A549 (cell line): Measurements from ENCODE around the gene U2SURP. TPM values are rescaled to one million over a fixed set of nuclear protein-coding genes. Genes with fewer than 3 reads are reported as not detected.

Experiments used
- ATAC-seq, 2 experiments: fragments of 200-7000 bp in 1 of 2; fragments of >200 bp in 1 of 2; cut with Nextera tagmentation in 1 of 2; cut with Tn5 transposase in 1 of 2; 3 replicates each; pipeline versions ENCODE4 v1.8.0 to v1.9.1; 2018 to 2020; ENCODE audit warnings: mild to moderate bottlenecking in 1 of 2, moderate library complexity in 1 of 2
- CTCF ChIA-PET: fragments of 300-600 bp; sonication (Branson Sonifier 250); formaldehyde crosslinking; extraction: SDS; loops from one replicate; lab custom pipeline; 2021; ENCODE audit warnings: antibody characterized with exemption, inconsistent platforms; lab: Yijun Ruan, JAX
- POLR2A ChIA-PET: fragments of 350-600 bp; formaldehyde crosslinking; extraction: SDS; loops from one replicate; lab custom pipeline; 2021; ENCODE audit warnings: antibody characterized with exemption, inconsistent platforms; lab: Yijun Ruan, JAX
- DNase-seq, 2 experiments: peaks; one replicate each; pipeline versions ENCODE4 v3.0.0 to v3.0.0-alpha.2; 2011 to 2016; ENCODE audit warnings: low read depth in 1 of 2, low spot score in 1 of 2
- FAIRE-seq: peaks from 2 replicates; lab custom pipeline; 2011; peaks lifted over from hg19 to GRCh38; lab: Jason Lieb, UNC
- H3K27ac ChIP-seq, 2 experiments: fragments of >200 bp; sonication (Bioruptor Twin); formaldehyde crosslinking; 3 replicates each; pipeline ENCODE4 v1.5.1; 2016 to 2017
- H3K4me1 ChIP-seq: fragments of >200 bp; sonication (Bioruptor Twin); formaldehyde crosslinking; 3 replicates; pipeline ENCODE4 v1.6.1; 2016
- H3K4me2 ChIP-seq: fragments of >200 bp; sonication (Bioruptor Twin); formaldehyde crosslinking; 3 replicates; pipeline ENCODE4 v1.6.1; 2016
- H3K4me3 ChIP-seq: fragments of >200 bp; sonication (Bioruptor Twin); formaldehyde crosslinking; 3 replicates; pipeline ENCODE4 v1.5.1; 2016
- H3K9me3 ChIP-seq: fragments of >200 bp; sonication (Bioruptor Twin); formaldehyde crosslinking; 3 replicates; pipeline ENCODE4 v1.6.1; 2016
- BHLHE40 ChIP-seq: IDR thresholded peaks from 2 replicates; pipeline ENCODE4 v1.6.1; 2012; ENCODE audit warnings: low read depth, low read length, inconsistent platforms
- CEBPB ChIP-seq, 2 experiments: fragments of >200 bp in 1 of 2; sonication (Bioruptor Twin) in 1 of 2; formaldehyde crosslinking in 1 of 2; IDR thresholded peaks; 2 replicates each; pipeline ENCODE4 v1.6.1; 2012 to 2016
- CHD2 ChIP-seq: fragments of 150-350 bp; IDR thresholded peaks from 2 replicates; pipeline ENCODE4 v1.6.1; 2014; ENCODE audit warnings: low read length; ENCODE audit not compliant: partially characterized antibody
- EHF ChIP-seq: fragments of 250-450 bp; sonication (Bioruptor Pico); IDR thresholded peaks from 2 replicates; pipeline ENCODE4 v1.5.0; 2020; ENCODE audit warnings: mild to moderate bottlenecking
- EP300 ChIP-seq, 2 experiments: fragments of >200 bp; sonication (Bioruptor Twin); formaldehyde crosslinking; IDR thresholded peaks; 2 replicates in 1 of 2; 3 replicates in 1 of 2; pipeline ENCODE4 v1.6.1; 2016 to 2017
- FOXS1 ChIP-seq: fragments of 250-450 bp; sonication (Bioruptor Pico); IDR thresholded peaks from 2 replicates; pipeline ENCODE4 v1.5.0; 2020; ENCODE audit warnings: mild to moderate bottlenecking, moderate library complexity
- GATA3 ChIP-seq: IDR thresholded peaks from 2 replicates; pipeline ENCODE4 v1.6.1; 2012; ENCODE audit warnings: borderline replicate concordance
- HDAC2 ChIP-seq: fragments of 200-600 bp; sonication (generic); IDR thresholded peaks from 2 replicates; pipeline ENCODE4 v1.6.1; 2016
- HOXB13 ChIP-seq: fragments of 250-450 bp; sonication (Bioruptor Pico); IDR thresholded peaks from 2 replicates; pipeline ENCODE4 v1.5.0; 2020; ENCODE audit warnings: low read depth, mild to moderate bottlenecking, moderate library complexity
- HOXB5 ChIP-seq: fragments of 250-450 bp; sonication (Bioruptor Pico); IDR thresholded peaks from 2 replicates; pipeline ENCODE4 v1.5.0; 2020; ENCODE audit warnings: mild to moderate bottlenecking, moderate library complexity
- KDM1A ChIP-seq: fragments of 200-600 bp; sonication (generic); IDR thresholded peaks from 2 replicates; pipeline ENCODE4 v1.6.1; 2016; ENCODE audit warnings: low read depth, mild to moderate bottlenecking
- NFE2L2 ChIP-seq: fragments of 150-350 bp; conservative IDR thresholded peaks from 2 replicates; pipeline ENCODE4 v1.6.1; 2014; ENCODE audit warnings: low read length
- NPAS2 ChIP-seq: fragments of 250-450 bp; sonication (Bioruptor Pico); IDR thresholded peaks from 2 replicates; pipeline ENCODE4 v1.8.0; 2022; ENCODE audit warnings: mild to moderate bottlenecking, moderate library complexity, borderline replicate concordance
- NR3C1 ChIP-seq: fragments of >200 bp; sonication (Bioruptor Twin); formaldehyde crosslinking; IDR thresholded peaks from 3 replicates; pipeline ENCODE4 v1.6.1; 2017
- POLR2AphosphoS2 ChIP-seq: conservative IDR thresholded peaks from 2 replicates; pipeline ENCODE4 v1.6.1; 2012; ENCODE audit warnings: low read length, improper control_type of control experiment, inconsistent platforms
- SMC3 ChIP-seq: fragments of >200 bp; sonication (Bioruptor Twin); formaldehyde crosslinking; IDR thresholded peaks from 3 replicates; pipeline ENCODE4 v1.6.1; 2018; ENCODE audit warnings: inconsistent platforms
- SREBF2 ChIP-seq: fragments of 450-650 bp; IDR thresholded peaks from 2 replicates; pipeline ENCODE4 v1.6.1; 2014; ENCODE audit warnings: mild to moderate bottlenecking, moderate library complexity
- WGBS: methylation state at CpG from one replicate; pipeline ENCODE4 v1.1.6; 2017; ENCODE audit errors: missing lambda C conversion rate; 5-methylcytosine and 5-hydroxymethylcytosine counted together
- polyA plus RNA-seq, 4 experiments: library from polyadenylated mRNA; depleted of rRNA in 3 of 4; stranded (reverse); fragments of >200 nt; fragmentation: RNase III in 1 of 4; extraction: RNeasy Plus Mini Kit Qiagen cat#74134 plus additional on column Dnase treatment in 1 of 4; gene quantifications; 2 replicates in 3 of 4; 3 replicates in 1 of 4; pipeline ENCODE4 v1.2.3, GENCODE V29; 2011 to 2017
- TF ChIP-seq, protein P1 (sequence below): IDR thresholded peaks from 2 replicates; pipeline ENCODE4 v1.6.1; 2012
- TF ChIP-seq, protein P2 (sequence below): fragments of 450-650 bp; IDR thresholded peaks from 2 replicates; pipeline ENCODE4 v1.6.1; 2014; ENCODE audit warnings: antibody characterized with exemption
- TF ChIP-seq, protein P3 (sequence below): fragments of 250-450 bp; sonication (Bioruptor Pico); IDR thresholded peaks from 2 replicates; pipeline ENCODE4 v1.5.0; 2020; ENCODE audit warnings: low read depth, mild to moderate bottlenecking, moderate library complexity
- TF ChIP-seq, protein P4 (sequence below): fragments of >200 bp; sonication (Bioruptor Twin); formaldehyde crosslinking; IDR thresholded peaks from 3 replicates; pipeline ENCODE4 v1.6.1; 2016
- TF ChIP-seq, protein P5 (sequence below): fragments of >200 bp; sonication (Bioruptor Twin); formaldehyde crosslinking; IDR thresholded peaks from 2 replicates; pipeline ENCODE4 v1.6.1; 2016

Gene U2SURP
- polyA plus RNA-seq, 2 of the 4 experiments (the other 2 are of a cell fraction): 90.1 to 166 TPM

DNA sequence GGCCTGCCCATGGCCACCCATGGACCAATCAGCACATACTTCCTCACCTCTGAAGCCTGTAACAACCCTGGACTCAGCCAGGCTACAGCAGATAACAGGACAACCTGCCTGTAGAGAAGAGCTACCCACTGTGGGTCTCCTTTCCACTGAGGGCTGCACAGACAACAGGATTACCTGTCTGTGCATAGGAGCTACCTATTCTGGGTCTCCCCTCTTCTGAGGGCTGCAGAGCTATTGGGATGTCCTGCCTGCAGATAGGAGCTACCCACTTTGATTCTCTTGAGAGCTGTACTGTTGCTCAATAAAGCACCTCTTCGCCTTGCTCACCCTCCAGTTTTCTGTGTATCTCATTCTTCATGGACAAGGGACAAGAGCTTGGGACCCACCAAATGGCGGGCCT lies 94.4 kb downstream of the U2SURP start:
- POLR2A ChIA-PET: no interaction called here
- ATAC-seq (no peak), DNase-seq (no peak), FAIRE-seq (no peak)
- H3K4me1 ChIP-seq: no peaks in the 10 kb centered on the region
- CTCF ChIA-PET: no interaction called here
- H3K27ac ChIP-seq: no peak overlapping the region
- H3K4me2 ChIP-seq: no peak overlapping the region
- 24% methylated on average over 2 of the region's 2 CpGs for WGBS
- no peak overlapping the region for H3K4me3 ChIP-seq
- no peaks in the 10 kb centered on the region; the same call in 2 of the 3 replicates for H3K9me3 ChIP-seq
- TF ChIP-seq, protein P1, sequence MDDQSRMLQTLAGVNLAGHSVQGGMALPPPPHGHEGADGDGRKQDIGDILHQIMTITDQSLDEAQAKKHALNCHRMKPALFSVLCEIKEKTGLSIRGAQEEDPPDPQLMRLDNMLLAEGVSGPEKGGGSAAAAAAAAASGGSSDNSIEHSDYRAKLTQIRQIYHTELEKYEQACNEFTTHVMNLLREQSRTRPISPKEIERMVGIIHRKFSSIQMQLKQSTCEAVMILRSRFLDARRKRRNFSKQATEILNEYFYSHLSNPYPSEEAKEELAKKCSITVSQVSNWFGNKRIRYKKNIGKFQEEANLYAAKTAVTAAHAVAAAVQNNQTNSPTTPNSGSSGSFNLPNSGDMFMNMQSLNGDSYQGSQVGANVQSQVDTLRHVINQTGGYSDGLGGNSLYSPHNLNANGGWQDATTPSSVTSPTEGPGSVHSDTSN: no peak
- TF ChIP-seq CEBPB (IDR thresholded peaks at IDR 0.05): no peak
- TF ChIP-seq CHD2: no peak
- no peak for TF ChIP-seq KDM1A
- TF ChIP-seq EP300 (IDR thresholded peaks at IDR 0.05): no peak

DNA sequence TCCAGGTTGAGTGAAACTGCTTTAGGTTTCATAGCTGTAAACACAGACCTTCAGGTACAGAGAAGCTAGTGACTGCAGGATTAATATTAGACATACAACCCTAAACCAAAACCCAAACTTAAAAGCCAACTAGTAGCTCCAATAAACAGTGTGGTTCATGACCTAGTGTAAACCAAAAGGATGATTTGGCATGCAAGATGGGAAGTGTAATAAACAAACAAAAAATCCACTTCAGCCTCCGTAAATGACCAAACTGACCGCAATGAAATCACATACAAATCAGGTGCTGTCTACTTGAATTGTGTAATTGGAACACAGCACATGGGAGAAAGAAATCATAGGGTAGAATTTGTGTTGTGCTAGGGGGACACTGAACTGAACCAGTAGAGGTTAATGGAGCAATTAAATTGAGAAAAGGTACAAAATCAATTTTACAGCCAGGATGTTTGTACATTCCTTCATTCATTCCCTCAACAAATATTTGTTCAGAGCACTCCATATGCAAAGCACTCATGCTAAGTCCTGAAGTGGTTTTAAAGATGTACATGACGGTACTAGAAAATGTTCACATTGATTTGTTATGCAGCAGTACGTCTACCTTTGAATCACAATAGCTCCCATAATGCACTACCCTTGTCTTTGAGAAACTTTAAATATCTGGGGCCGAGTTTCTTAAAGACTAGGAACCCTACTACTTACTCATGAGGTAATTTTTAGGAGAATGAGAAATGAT lies 96.8 kb downstream of the U2SURP start:
- DNase-seq (no peak), ATAC-seq (no peak), FAIRE-seq (no peak)
- CTCF ChIA-PET: interaction anchor here (1.5 kb wide), 1 partner anchor 11 kb away, joined by 3 read pairs; no protein-coding TSS in a partner anchor
- H3K27ac ChIP-seq: no peak overlapping the region
- POLR2A ChIA-PET: no interaction called here
- no peak overlapping the region for H3K4me2 ChIP-seq
- no peak overlapping the region for H3K4me3 ChIP-seq
- no peaks in the 10 kb centered on the region for H3K4me1 ChIP-seq
- WGBS: 37% methylated on average over 5 of the region's 5 CpGs
- no peaks in the 10 kb centered on the region; the same call in 2 of the 3 replicates for H3K9me3 ChIP-seq
- TF ChIP-seq NR3C1 (no peak), EP300 (IDR thresholded peaks at IDR 0.05) (no peak), NFE2L2 (no peak), SREBF2 (no peak), NPAS2 (CRISPR knock-in tag) (no peak), BHLHE40 (no peak), FOXS1 (CRISPR knock-in tag) (no peak), HOXB13 (no peak), GATA3 (no peak)
- TF ChIP-seq, protein P1: no peak

DNA sequence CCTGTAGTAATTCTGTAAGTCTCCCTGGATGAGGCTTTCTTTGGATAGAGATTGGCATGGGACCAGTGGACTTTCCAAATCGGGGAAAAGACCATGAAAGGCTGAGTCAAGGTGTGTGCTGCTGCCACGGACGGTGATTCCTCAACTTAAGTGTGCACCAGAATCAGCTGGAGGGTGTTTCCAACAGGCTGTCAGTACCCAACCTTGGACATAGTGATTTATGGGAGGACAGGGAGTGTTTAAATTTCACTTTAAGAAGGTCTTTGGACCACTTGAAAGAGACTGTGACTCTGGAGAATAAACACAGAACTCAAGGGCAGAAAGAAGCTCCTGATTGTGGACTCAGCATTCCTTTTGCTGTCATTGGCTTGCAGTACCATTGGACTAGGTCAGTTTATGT lies 97.8 kb downstream of the U2SURP start:
- TF ChIP-seq CHD2 (no peak), HOXB5 (CRISPR knock-in tag) (no peak), SMC3 (no peak), POLR2AphosphoS2 (no peak), EHF (no peak), GATA3 (no peak), HDAC2 (no peak)
- TF ChIP-seq, protein P2, sequence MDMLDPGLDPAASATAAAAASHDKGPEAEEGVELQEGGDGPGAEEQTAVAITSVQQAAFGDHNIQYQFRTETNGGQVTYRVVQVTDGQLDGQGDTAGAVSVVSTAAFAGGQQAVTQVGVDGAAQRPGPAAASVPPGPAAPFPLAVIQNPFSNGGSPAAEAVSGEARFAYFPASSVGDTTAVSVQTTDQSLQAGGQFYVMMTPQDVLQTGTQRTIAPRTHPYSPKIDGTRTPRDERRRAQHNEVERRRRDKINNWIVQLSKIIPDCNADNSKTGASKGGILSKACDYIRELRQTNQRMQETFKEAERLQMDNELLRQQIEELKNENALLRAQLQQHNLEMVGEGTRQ: no peak
- TF ChIP-seq, protein P3, sequence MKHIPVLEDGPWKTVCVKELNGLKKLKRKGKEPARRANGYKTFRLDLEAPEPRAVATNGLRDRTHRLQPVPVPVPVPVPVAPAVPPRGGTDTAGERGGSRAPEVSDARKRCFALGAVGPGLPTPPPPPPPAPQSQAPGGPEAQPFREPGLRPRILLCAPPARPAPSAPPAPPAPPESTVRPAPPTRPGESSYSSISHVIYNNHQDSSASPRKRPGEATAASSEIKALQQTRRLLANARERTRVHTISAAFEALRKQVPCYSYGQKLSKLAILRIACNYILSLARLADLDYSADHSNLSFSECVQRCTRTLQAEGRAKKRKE (CRISPR knock-in tag): no peak
- TF ChIP-seq, protein P4, sequence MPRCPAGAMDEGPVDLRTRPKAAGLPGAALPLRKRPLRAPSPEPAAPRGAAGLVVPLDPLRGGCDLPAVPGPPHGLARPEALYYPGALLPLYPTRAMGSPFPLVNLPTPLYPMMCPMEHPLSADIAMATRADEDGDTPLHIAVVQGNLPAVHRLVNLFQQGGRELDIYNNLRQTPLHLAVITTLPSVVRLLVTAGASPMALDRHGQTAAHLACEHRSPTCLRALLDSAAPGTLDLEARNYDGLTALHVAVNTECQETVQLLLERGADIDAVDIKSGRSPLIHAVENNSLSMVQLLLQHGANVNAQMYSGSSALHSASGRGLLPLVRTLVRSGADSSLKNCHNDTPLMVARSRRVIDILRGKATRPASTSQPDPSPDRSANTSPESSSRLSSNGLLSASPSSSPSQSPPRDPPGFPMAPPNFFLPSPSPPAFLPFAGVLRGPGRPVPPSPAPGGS: no peak
- TF ChIP-seq, protein P5, sequence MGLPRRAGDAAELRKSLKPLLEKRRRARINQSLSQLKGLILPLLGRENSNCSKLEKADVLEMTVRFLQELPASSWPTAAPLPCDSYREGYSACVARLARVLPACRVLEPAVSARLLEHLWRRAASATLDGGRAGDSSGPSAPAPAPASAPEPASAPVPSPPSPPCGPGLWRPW: no peak
- no peak for ATAC-seq
- no peak for FAIRE-seq
- Histone ChIP-seq H3K4me1 (no peaks in the 10 kb centered on the region), H3K9me3 (no peaks in the 10 kb centered on the region; the same call in 2 of the 3 replicates), H3K27ac (no peak overlapping the region), H3K4me2 (no peak overlapping the region), H3K4me3 (no peak overlapping the region)
- no peak for DNase-seq
- CTCF ChIA-PET: interaction anchor here (1.5 kb wide), 1 partner anchor 10 kb away, joined by 3 read pairs; no protein-coding TSS in a partner anchor
- POLR2A ChIA-PET: no interaction called here
- WGBS: 28% methylated on average over 3 of the region's 3 CpGs
